ENCODE measurements around the gene CDC23. TPM values are rescaled to one million over a fixed set of nuclear protein-coding genes. Genes with fewer than 3 reads are reported as not detected.
A peak's percentile ranks its signal among the peaks of the same experiment; 100 is the strongest.

Gene CDC23
- total RNA-seq, 1 donor from 2014 or later = 13.2 TPM

GRCh38 chr5:138180841-138181240 is 32.3 kb downstream of the CDC23 start:
- Histone ChIP-seq H3K36me3 (peaks cover 6 to 27% of the 10 kb centered on the region in 2 donors), H3K4me3 (no peak overlapping the region), H3K27ac (no peak overlapping the region), H3K9me3 (no peaks in the 10 kb centered on the region), H3K27me3 (no peaks in the 10 kb centered on the region), H3K4me1 (peaks cover 0 to 9% of the 10 kb centered on the region in 2 donors)
- intact Hi-C loops (cut with DNase I) = no loop called here
- TF ChIP-seq, protein P1, sequence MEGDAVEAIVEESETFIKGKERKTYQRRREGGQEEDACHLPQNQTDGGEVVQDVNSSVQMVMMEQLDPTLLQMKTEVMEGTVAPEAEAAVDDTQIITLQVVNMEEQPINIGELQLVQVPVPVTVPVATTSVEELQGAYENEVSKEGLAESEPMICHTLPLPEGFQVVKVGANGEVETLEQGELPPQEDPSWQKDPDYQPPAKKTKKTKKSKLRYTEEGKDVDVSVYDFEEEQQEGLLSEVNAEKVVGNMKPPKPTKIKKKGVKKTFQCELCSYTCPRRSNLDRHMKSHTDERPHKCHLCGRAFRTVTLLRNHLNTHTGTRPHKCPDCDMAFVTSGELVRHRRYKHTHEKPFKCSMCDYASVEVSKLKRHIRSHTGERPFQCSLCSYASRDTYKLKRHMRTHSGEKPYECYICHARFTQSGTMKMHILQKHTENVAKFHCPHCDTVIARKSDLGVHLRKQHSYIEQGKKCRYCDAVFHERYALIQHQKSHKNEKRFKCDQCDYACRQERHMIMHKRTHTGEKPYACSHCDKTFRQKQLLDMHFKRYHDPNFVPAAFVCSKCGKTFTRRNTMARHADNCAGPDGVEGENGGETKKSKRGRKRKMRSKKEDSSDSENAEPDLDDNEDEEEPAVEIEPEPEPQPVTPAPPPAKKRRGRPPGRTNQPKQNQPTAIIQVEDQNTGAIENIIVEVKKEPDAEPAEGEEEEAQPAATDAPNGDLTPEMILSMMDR (IDR thresholded peaks at IDR 0.05) = no peak
- DNase-seq (ENCODE audit: low spot score in 2 of 2) = no peak

- no peaks in the 10 kb centered on the region for H3K9me3 ChIP-seq
- no peaks in the 10 kb centered on the region for H3K27me3 ChIP-seq
- no peak overlapping the region for H3K27ac ChIP-seq
- peaks cover 0 to 9% of the 10 kb centered on the region in 2 donors for H3K4me1 ChIP-seq
- peaks cover 7 to 27% of the 10 kb centered on the region in 2 donors for H3K36me3 ChIP-seq
- DNase-seq (ENCODE audit: low spot score in 2 of 2) = no peak
- intact Hi-C loops (cut with DNase I) = no loop called here
- TF ChIP-seq, protein P1 (IDR thresholded peaks at IDR 0.05) = peak in 1 of 3 experiments; percentile 4
- no peak overlapping the region for H3K4me3 ChIP-seq
Observed at GRCh38 chr5:138180183-138180782, 32.8 kb downstream of the CDC23 start.

DNA sequence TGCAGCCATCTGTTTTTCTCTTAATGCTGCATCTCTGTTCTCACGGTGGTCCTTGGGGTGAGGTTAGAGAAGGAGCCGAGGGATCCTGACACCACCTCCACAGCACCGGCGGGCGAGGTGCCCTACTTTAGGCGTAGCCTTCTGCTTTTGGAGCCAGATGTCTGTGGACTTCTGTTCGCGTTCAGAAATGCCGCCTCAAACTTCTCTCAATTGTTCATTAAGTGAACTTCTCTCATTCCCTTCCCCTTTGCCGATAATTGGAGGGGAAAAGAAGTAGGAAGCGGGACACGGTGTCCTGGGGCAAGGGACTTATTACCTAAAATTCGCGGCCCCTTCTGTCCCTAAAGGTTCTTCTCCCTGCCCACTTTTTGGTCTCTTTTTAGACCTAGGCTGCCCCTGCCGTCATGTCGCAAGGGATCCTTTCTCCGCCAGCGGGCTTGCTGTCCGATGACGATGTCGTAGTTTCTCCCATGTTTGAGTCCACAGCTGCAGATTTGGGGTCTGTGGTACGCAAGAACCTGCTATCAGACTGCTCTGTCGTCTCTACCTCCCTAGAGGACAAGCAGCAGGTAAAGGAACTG is 33.8 kb downstream of the CDC23 start:
- Histone ChIP-seq H3K4me3 (peak overlapping the region; percentile 82 to 94), H3K27me3 (no peaks in the 10 kb centered on the region), H3K9me3 (no peaks in the 10 kb centered on the region), H3K36me3 (peaks cover 13 to 27% of the 10 kb centered on the region in 2 donors), H3K27ac (no peak overlapping the region), H3K4me1 (peaks cover 0 to 9% of the 10 kb centered on the region in 2 donors)
- intact Hi-C loops (cut with DNase I) = loop anchor here (2.0 to 5.0 kb wide), 3 partner anchors 33 to 173 kb away; partner anchors contain the start of genes CDC23, CDC25C and KDM3B
- DNase-seq (ENCODE audit: low spot score in 2 of 2) = no peak
- TF ChIP-seq, protein P1 (IDR thresholded peaks at IDR 0.05) = no peak

- no peaks in the 10 kb centered on the region for H3K9me3 ChIP-seq
- TF ChIP-seq, protein P1 (IDR thresholded peaks at IDR 0.05) = no peak
Observed at GRCh38 chr5:138178516-138179276, 34.4 kb downstream of the CDC23 start, which contains the start of the genes BRD8 and KIF20A. BRD8 (minus strand) TSS chr5:138178630; CDS start chr5:138178614, 16 bp downstream. KIF20A (plus strand) TSS chr5:138179112; CDS start chr5:138179681, 569 bp downstream.

DNA sequence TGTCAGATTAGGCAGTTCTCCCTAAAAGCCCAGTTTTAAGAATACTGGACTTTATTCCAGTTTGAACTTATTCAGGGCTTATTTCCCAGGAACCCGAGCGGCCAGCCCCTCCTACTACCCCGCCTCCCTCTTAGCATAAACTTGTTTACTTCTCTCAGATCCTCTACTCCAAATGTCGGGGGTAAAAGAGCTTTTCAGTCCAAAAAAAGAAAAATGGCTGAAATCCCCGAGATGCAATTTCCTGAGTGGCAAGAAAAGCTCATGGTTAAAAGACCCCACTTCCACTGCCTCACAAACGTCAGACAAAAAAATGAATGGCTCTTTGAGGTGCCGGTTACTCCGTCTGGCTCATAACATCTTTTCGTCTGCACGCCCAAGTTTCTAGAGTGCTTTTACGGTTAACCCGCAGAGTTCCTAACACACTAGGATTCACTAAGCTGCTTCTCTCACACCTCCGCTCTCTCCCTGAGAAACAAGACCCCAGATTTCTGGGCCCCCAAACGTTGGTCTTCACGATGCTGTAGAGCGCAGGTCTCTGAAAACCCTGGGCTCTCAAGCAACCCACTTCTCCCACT is 35.1 kb downstream of the CDC23 start:
- TF ChIP-seq, protein P1 (IDR thresholded peaks at IDR 0.05) = no peak
- no peak for DNase-seq (ENCODE audit: low spot score in 2 of 2)
- H3K4me1 ChIP-seq = peaks cover 0 to 9% of the 10 kb centered on the region in 2 donors
- H3K9me3 ChIP-seq = no peaks in the 10 kb centered on the region
- H3K27ac ChIP-seq = peak overlapping the region; percentile 75 to 79
- intact Hi-C loops (cut with DNase I) = loop anchor here (2.0 to 5.0 kb wide), 3 partner anchors 35 to 174 kb away; partner anchors contain the start of genes CDC23, CDC25C and KDM3B
- H3K36me3 ChIP-seq = peaks cover 18 to 41% of the 10 kb centered on the region in 2 donors
- H3K27me3 ChIP-seq = no peaks in the 10 kb centered on the region
- peak overlapping the region; percentile 82 to 94 for H3K4me3 ChIP-seq

More at GRCh38 chr5:138178516-138179276, 34.4 kb downstream of the CDC23 start, which contains the start of the genes BRD8 and KIF20A:
- peak within 1 kb of the TSS; percentile 75 to 79 for H3K27ac ChIP-seq
- intact Hi-C loops (cut with DNase I) = loop anchor here (2.0 to 5.0 kb wide), 3 partner anchors 34 to 174 kb away; partner anchors contain the start of genes CDC23, CDC25C and KDM3B
- H3K27me3 ChIP-seq = no peaks in the 10 kb centered on the region
- H3K4me1 ChIP-seq = peaks cover 0 to 9% of the 10 kb centered on the region in 2 donors
- H3K4me3 ChIP-seq = peak within 1 kb of the TSS; percentile 82 to 94
- peak; percentile 89 to 98 for DNase-seq (ENCODE audit: low spot score in 2 of 2)
- peaks cover 17 to 34% of the 10 kb centered on the region in 2 donors for H3K36me3 ChIP-seq

Data from ascending aorta (tissue), 2 donors.